Measurements from ENCODE around the gene ALKBH1.
"Not testable (repeated sequence)": the region's sequence is repeated elsewhere in the genome, so short reads cannot be mapped to it uniquely, and the experiment has no call there.

ALKBH1 gene

DNA sequence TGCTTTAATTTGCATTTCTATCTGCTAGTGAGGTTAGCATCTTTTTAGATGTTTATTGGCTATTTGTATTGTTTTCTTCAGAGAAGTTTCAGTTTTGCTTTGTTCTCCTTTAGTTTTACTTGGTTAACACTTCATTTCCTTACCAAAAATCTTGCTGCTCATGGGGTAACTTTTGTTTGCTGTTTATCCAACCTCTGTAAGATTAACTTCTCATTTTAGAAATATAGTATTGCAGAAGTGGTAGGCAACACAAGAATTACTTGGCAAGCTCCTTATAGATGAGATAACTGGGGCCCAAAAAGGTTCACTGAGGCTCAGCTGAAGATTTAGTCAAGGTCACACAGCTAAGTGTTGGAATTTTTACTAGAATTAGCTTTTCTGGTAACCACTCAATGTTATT lies 40.5 kb downstream of the ALKBH1 start:
- DNase-seq: no peak

DNA sequence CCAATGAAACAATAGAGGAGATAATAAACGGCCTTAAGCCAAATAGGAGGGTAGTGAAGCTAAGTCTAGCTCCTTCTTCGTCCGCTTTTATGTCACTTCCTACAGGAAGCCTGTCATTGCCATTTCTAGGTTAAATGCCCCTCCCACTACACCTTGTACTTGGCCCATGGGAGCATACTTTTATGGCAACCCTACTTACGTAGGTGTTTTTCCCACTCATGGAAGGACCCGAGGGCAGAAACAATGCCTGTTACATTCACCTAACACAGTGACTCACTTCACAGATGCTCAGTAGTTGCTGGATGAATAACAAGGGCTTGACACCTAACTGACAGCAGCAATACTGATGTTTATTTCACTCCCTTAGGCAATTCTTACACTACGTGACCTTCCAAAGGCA lies 44.5 kb downstream of the ALKBH1 start:
- no peak for DNase-seq

DNA sequence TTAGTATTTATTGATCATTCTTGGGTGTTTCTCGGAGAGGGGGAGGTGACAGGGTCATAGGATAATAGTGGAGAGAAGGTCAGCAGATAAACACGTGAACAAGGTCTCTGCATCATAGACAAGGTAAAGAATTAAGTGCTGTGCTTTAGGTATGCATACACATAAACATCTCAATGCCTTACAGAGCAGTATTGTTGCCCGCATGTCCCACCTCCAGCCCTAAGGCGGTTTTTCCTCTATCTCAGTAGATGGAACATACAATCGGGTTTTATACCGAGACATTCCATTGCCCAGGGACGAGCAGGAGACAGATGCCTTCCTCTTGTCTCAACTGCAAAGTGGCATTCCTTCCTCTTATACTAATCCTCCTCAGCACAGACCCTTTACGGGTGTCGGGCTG lies 46.3 kb downstream of the ALKBH1 start:
- DNase-seq: not testable (repeated sequence)

DNA sequence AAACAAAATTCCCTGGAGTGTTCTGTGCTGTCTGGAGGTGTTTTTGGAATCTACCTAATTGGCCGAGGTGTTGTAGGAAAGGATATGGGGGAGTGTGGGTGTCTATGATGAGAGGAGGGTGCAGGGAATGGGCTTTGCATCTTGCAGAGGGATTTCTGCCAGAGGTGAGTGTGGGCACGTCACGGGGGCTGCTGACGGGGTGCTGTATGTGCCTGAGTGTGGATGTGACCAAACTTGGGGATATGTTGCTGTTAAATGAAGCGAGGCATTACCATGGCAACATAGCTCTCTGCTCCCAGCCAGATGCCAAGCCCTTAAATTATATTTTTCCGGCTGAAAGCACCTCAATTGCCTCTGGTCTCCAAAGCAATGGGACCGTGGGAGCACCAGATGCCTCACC lies 47.1 kb downstream of the ALKBH1 start:
- no peak for DNase-seq

DNA sequence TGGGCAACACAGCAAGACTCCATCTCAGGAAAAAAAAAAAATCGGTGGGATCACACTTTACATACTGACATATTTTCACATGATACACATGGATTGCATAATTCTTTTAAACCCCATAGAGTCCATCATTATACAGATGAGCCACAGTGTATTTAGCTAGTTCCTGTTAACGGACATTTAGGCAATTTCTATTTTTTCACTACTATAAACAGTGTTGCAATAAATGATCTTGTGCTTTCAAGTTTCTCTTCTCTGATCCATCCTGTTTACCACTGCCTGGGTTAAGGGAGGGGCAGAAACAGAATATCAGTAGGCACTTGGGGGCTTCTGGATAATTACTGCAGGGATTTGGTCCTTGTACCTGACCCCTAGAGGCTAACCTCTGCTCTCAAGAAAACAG lies 48.0 kb downstream of the ALKBH1 start:
- no peak for DNase-seq

DNA sequence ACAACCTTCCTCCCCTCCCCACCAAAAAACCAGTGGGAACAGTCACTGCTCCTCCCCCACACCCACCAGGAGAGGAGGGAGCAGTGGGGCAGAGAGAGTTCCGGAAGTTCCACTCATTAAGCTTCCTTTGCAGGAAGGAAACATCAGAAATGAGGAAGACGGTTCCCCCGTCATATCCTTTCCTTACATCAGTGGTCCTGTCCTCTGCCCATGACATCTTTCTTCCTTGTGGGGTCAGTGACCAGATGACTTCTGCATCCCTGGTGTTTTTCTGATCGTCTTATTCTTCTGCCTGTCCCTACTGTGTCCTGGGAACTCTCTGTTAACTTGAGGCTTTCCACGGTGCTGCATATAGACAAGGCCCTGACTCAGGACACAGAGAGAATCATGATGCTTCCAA lies 50.5 kb downstream of the ALKBH1 start:
- no peak for DNase-seq

DNA sequence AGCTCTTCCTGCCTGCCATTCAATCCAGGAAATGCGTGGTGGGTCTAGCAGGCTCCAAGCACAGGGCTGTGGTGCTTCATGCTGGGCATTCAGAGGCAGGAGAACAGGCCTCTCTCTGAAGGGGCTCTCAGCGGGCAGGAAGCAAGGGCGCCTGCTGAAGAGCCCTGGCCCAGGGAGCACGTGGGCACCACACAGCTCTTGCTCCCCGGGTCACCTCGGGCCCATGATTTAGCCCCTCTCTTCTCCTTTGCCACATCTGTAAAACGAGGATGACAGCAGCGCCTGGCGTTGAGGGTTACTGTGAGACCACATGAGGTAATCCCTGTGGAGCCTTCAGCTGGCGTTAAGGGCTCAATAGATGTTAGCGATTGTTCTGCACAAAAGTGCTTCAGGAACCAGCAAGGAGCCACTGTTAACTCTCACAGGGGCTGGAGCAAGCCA lies 53.8 kb downstream of the ALKBH1 start:
- no peak for DNase-seq

DNA sequence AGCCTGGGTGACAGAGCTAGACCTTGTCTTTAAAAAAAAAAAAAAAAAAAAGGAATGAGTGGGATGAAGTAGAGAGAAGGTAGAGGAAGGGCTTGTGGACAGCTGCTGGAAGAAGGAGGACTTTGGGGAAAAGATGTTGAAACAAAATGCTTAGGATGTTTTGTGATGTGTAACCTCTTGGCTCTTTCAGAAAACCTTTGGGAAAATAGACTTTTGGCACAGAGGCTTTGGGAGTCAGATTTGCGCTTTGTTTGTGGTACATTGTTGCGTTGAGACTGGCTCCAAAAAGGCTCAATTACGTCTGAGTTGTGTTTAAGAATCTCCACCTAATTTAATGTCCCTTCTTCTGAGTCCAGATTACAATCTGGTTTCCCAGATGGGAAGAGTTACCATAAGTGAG lies 58.5 kb downstream of the ALKBH1 start:
- no peak for DNase-seq

DNA sequence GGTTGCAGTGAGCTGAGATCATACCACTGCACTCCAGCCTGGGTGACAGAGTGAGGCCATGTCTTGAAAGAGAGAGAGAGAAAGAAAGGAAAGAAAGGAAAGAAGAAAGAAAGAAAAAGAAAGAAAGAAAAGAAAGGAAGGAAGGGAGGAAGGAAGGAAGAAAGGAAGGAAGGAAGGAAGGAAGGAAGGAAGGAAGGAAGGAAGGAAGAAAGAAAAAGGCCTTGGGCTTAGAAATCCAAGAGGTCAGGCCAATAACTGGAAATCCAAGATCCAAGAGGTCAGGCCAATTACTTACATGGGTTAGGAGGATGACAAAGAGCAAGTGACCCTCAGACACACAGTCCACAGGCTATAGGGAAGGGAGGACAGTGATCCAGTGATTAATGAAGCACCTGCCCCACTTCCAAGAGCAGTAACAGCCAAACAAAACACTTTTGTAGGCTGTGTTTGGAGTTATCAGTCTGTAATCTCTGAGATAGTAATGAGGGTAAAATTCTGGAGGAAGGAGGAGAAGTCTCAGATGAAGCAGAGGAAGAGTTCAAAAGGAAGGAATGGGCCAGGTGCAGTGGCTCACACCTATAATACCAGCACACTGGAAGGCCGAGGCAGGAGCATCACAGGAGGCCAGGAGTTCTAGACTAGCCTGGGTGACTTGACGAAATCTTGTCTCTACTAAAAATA lies 59.2 kb downstream of the ALKBH1 start:
- DNase-seq: no peak

DNA sequence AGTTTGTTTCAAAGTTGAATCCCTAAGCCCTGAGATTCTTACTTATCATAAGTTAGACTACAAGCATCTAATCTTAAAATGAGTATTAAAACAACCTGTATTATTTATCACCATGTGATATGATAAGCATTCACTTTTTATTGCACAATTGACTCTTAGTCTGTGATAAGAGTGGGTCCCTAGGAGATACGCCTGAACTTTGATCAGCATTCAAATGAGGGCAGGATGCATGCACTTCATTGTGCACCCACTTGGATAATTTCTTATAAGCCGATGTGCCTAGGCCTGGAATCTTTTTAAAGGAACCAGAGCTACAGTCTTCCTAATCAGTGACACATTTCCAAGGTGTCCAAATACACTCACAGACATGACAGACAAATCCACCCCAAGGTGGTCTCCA lies 60.0 kb downstream of the ALKBH1 start:
- DNase-seq: no peak

DNA sequence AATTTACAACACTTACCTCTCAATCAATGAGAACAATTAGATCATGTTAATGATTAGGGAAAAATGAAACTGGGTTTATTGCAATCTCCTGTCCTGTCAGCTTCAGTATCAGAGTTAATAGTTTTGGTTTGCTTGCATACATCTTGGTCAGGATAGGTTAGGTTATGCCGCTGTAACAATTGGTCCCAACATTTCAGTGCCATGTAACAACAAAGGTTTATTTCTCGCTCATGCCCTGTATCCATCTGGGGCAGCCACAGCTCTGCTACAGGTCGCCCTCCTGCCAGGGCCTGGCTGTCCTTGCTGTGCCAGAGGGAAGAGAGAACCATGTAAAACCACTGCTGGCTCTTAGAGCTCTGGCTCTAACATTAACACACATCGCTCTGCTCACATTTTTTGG lies 60.9 kb downstream of the ALKBH1 start:
- DNase-seq: no peak

DNA sequence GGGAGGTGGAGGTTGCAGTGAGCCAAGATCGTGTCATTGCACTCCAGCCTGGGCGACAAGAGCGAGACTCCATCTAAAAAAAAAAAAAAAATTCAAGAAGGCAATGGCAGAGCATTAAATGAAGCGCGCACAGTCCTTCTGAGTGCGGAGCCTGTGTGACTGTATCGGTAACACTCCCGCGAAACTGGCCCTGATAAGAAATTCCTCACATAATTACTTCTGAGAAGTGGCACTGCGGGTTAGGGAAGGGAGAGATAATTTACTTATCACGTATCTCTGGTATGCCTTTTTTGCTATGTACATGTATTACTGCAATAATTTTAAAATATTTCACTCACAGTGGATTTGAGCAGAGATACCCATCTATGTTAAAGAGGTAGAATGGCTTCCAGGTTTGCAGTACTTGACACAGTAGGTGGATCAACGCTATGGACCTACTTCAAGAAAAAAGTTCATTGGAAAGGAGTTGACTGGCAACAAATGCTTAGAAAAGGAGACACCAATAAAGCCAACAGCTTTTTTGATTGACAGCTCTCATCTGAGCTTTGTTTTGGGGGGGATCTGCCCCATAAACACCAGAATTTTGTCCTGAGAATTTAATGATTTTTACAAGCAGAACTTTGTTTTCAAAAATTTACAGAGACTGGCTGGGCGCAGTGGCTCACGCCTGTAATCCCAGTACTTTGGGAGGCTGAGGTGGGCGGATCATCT lies 62.1 kb downstream of the ALKBH1 start:
- no peak for DNase-seq

DNA sequence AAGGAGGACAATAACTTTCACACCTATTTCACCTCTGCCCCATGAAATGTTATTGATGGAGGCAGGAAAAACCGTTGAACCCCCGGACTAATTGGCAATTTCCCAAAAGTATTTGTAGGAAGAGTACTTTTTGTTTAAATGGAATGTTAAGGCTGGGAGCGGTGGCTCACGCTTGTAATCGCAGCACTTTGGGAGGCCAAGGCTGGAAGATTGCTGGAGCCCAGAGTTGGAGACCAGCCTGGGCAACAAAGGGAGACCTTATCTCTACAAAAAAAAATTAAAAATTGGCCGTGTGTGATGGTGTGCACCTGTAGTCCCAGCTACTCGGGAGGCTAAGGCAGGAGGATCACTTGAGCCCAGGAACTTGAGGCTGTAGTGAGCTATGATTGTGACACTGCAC lies 65.4 kb downstream of the ALKBH1 start:
- no peak for DNase-seq

DNA sequence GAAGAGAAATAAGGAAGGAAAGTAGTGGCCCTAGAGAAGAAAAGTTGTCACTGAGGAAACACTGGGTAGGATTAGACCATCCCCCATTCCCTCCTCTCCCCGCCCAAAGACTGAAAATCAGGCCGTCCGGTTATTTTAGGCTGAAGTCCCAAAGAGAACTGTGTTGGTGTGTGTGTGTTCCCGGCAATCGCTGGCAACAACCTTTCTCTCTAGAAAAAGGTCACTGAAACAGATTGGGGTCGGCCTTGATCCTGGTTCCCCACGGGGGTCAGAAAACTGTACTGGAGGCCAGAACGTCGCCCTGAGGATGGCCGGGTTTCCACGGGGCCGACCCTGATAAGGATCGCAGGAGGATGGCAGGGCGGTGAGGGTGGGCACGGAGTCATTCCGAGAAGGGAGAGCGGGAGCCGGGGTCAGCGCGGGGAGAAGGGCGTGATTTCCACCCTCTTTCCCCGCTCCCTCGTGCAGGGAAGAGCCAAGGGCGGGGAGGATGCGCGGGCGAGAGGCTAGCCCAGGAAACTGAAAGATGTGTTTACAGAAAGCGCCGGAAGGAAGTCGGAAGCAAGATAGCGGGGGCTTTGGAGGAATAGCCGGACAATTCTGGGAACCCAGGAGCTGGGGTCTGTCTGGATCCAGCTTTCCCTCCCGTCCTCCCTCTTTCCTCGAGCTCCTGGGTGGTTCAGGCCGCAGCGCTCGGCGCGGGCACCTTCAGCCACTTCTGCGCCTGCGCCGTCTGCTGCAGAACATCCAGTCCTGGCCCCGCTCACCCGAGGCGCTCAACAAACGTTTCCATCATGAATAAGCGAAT lies 66.1 kb downstream of the ALKBH1 start:
- peak; percentile 63 to 76 for DNase-seq

DNA sequence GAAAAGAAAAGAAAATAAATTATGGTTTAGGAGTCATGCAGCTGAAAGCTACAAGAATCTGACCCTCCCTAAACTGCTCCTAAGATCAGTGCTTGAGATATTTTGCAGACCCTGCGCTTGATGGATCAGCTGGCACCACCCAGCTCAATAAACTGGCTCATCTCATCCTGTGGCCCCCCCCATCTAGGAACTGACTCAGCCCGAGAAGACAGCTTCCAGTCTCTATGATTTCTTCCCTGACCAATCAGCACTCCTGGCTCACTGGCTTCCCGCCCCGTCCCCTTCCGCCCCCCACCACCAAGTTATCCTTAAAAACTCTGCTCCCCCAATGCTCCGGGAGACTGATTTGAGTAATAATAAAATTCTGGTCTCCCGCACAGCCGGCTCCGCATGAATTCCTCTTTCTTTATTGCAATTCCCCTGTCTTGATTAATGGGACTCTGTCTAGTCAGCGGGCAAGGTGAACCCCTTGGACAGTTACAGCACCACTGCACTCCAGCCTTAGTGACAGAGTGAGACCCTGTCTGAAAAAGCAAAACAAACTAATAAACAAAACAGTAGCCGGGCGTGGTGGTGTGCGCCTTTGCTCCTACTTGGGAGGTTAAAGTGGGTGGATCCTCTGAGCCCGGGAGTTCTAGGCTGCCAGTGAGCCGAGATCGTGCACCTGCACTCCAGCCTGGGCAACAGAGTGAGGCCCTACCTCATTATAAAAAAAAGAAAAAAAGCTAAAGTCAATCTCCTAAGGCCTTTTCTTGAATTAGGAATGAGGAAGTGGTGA lies 66.9 kb downstream of the ALKBH1 start:
- DNase-seq: no peak

DNA sequence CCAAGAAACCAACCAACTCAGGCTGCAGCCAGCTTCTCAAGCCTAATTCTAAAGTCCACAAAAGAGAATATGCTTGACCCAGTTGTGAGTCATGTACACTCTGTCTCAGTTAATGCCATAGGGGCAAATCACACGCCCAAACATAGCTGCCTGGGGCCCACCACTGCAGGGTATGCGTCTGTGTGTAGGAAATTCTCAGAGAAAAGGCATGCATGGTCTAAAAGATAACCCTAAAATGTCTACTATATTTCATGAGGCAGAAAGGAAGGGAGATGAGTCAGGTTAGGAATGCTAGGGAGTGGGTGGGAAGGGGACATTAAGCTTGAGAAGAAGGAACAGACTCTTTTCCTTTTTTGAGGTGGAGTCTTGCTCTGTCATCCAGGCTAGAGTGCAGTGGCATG lies 69.1 kb downstream of the ALKBH1 start:
- no peak for DNase-seq

DNA sequence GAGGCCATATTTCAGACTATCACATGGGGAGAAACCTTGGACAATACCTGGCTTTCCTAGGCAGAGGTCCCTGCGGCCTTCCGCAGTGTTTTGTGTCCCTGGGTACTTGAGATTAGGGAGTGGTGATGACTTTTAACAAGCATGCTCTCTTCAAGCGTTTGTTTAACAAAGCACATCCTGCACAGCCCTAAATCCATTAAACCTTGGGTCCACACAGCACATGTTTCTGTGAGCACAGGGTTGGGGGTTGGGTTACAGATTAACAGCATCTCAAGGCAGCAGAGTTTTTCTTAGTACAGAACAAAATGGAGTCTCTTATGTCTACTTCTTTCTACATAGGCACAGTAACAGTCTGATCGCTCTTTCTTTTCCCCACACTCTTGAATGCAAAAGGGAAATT lies 72.0 kb downstream of the ALKBH1 start:
- DNase-seq: not testable (repeated sequence)

DNA sequence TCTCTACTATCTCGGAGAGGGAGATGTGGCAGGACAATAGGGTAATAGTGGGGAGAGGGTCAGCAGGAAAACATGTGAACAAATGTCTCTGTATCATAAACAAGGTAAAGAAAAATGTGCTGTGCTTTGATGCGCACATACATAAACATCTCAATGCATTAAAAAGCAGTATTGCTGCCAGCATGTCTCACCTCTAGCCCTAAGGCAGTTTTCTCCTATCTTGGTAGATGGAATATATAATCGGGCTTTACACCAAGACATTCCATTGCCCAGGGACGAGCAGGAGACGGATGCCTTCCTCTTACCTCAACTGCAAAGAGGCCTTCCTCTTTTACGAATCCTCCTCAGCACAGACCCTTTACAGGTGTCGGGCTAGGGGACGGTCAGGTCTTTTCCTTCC lies 72.4 kb downstream of the ALKBH1 start:
- not testable (repeated sequence) for DNase-seq

DNA sequence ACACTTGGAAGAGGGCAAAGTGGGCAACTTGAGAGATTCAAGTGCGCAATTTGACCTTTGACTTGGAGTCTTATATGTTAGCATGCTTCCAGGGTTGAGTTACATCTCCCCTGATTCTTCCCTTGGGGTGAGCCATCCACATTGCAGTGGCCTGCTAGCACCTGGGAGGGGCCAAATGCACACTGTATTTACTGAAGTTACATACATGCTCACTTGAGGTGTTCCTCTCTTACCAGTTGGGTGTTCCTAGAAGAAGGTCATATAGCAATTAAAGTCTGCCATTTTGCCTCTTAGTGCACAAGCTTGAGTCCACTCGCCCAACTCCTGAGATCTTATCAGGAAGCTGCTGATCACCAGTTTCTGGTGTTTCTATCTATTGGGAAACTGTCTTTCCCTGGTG lies 77.7 kb downstream of the ALKBH1 start:
- DNase-seq: no peak

DNA sequence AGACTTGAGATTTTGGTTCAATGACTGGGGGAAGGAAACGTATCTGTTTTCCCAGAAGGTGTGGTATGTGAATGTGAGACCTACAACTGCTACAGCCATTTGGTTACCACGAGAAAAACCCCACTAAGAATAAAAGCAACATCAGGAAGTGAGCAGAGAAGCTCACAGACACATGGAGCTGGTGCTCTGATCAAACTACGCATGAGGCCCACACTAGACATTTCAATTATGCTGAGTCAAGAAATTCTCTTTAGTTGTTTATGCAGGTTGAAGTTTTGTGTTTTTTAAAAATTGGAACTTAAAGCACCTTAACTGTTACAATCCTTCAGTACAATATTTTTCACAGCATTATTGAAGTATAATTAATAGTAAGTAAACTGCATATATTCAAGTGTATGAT lies 82.5 kb downstream of the ALKBH1 start:
- no peak for DNase-seq

DNA sequence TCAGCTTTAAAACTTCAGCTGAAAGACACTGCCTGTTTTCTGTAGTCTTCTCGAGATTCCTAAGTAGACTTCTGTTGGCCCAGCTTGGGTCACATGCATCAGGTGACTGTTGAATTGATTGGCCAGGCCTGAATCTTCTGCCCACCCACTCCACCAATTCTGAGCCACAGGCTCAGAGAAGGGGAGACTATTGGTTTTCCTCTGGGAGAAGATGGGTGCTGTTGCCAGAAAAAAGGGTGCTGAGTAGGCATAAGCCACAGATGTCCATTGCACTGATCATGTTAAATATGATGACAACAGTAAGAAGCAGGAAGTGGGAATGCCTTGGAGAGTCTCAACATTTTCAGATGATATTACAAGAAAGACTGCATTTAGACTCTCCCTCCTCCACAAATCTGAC lies 84.6 kb downstream of the ALKBH1 start:
- DNase-seq: no peak

All from activated CD4-positive, alpha-beta T cell treated with anti-CD3 and anti-CD28 coated beads for 4 hours (primary cell).